CD4-positive, alpha-beta memory T cell (primary cell): ENCODE results near the gene RBM17. TPM values are rescaled to one million over a fixed set of nuclear protein-coding genes. Genes with fewer than 3 reads are reported as not detected.

Source experiments
- CTCF ChIA-PET: fragments of 350-600 bp; sonication (Branson Sonifier 250); formaldehyde crosslinking; loops from one replicate; lab custom pipeline; 2021; ENCODE audit warnings: inconsistent platforms; ENCODE audit not compliant: partially characterized antibody; lab: Charles Lee
- POLR2A ChIA-PET: fragments of 350-600 bp; sonication (Branson Sonifier 250); formaldehyde crosslinking; loops from one replicate; lab custom pipeline; 2021; ENCODE audit not compliant: partially characterized antibody; lab: Charles Lee
- DNase-seq, 5 donors: peaks; one replicate each; pipeline versions ENCODE4 v3.0.0 to v3.0.0-alpha.2; 2020 to 2022; ENCODE audit warnings: mixed read lengths in 1 of 5
- H3K27ac ChIP-seq: one replicate; pipeline ENCODE4 v1.7.0; 2013; ENCODE audit warnings: low read depth, low read length
- H3K27me3 ChIP-seq: 2 replicates; pipeline ENCODE4 v1.7.0; 2013; ENCODE audit warnings: mild to moderate bottlenecking, low read length, moderate library complexity; ENCODE audit not compliant: insufficient read depth
- H3K36me3 ChIP-seq: 2 replicates; pipeline ENCODE4 v1.7.0; 2013; ENCODE audit warnings: mild to moderate bottlenecking, low read length, moderate library complexity; ENCODE audit not compliant: insufficient read depth
- H3K4me1 ChIP-seq: 2 replicates; pipeline ENCODE4 v1.7.0; 2013; ENCODE audit warnings: mild to moderate bottlenecking, low read length, moderate library complexity; ENCODE audit not compliant: insufficient read depth
- H3K4me3 ChIP-seq, 2 donors: one replicate each; pipeline ENCODE4 v1.7.0; 2013; ENCODE audit warnings: low read length in 2 of 2, mild to moderate bottlenecking in 1 of 2
- H3K9me3 ChIP-seq, 2 donors: one replicate each; pipeline ENCODE4 v1.7.0; 2013; ENCODE audit warnings: low read length in 2 of 2, control low read depth in 1 of 2; ENCODE audit not compliant: control insufficient read depth in 1 of 2
- H3K27ac Mint-ChIP-seq, 7 donors: one replicate each; pipeline ENCODE4 v1.8.0; 2020 to 2021; ENCODE audit warnings: mixed read lengths in 7 of 7, mild to moderate bottlenecking in 6 of 7, inconsistent platforms in 3 of 7, moderate library complexity in 3 of 7
- H3K27me3 Mint-ChIP-seq, 2 donors: one replicate each; pipeline ENCODE4 v1.8.0; 2020 to 2021; ENCODE audit warnings: mixed read lengths in 2 of 2
- H3K36me3 Mint-ChIP-seq, 2 donors: one replicate each; pipeline ENCODE4 v1.8.0; 2020 to 2021; ENCODE audit warnings: mixed read lengths in 2 of 2, inconsistent platforms in 1 of 2, mild to moderate bottlenecking in 1 of 2
- H3K4me1 Mint-ChIP-seq, 4 donors: one replicate each; pipeline ENCODE4 v1.8.0; 2020 to 2021; ENCODE audit warnings: mixed read lengths in 4 of 4, mild to moderate bottlenecking in 1 of 4
- H3K4me3 Mint-ChIP-seq, 8 donors: one replicate each; pipeline ENCODE4 v1.8.0; 2020 to 2021; ENCODE audit warnings: mixed read lengths in 8 of 8, mild to moderate bottlenecking in 7 of 8, moderate library complexity in 6 of 8, inconsistent platforms in 3 of 8
- H3K9me3 Mint-ChIP-seq, 8 donors: one replicate each; pipeline ENCODE4 v1.8.0; 2020 to 2021; ENCODE audit warnings: mixed read lengths in 8 of 8, mild to moderate bottlenecking in 5 of 8, inconsistent platforms in 3 of 8, moderate library complexity in 1 of 8
- intact Hi-C: fragments of 100-400 bp; cut with micrococcal nuclease; formaldehyde crosslinking; loops from one replicate; pipeline ENCODE4 v1.15.1; 2023
- polyA plus RNA-seq, 2 donors: library from polyadenylated mRNA; unstranded; fragments of 300-500 nt; fragmentation: Illumina TruSeq; gene quantifications; one replicate each; pipeline ENCODE4 v1.2.3, GENCODE V29; 2021
- total RNA-seq, 2 experiments: library from RNA; stranded (reverse); gene quantifications; one replicate each; pipeline ENCODE4 v1.2.3, GENCODE V29; 2021

The RBM17 gene
- total and polyA plus RNA-seq, 4 experiments from 2014 or later = 46.3 to 125 (median 110) TPM

- H3K27me3 ChIP-seq = no peaks in the 10 kb centered on the region
- intact Hi-C loops = no loop called here
- peak in 1 of 5 donors; percentile 35 for DNase-seq
- H3K36me3 ChIP-seq = no peaks in the 10 kb centered on the region
- no peak overlapping the region for H3K27ac ChIP-seq
- no peaks in the 10 kb centered on the region for H3K36me3 Mint-ChIP-seq
- no peaks in the 10 kb centered on the region for H3K9me3 ChIP-seq
- peak overlapping the region; percentile 71 to 89 (median 83) for H3K27ac Mint-ChIP-seq
- H3K27me3 Mint-ChIP-seq = no peaks in the 10 kb centered on the region
- H3K9me3 Mint-ChIP-seq = peaks cover 0 to 3% (median 0%) of the 10 kb centered on the region in 8 donors
- H3K4me1 Mint-ChIP-seq = peaks cover 51 to 78% (median 55%) of the 10 kb centered on the region in 4 donors
- peak overlapping the region; percentile 9 to 79 (median 67) for H3K4me3 Mint-ChIP-seq
- peaks cover 56% of the 10 kb centered on the region for H3K4me1 ChIP-seq
- CTCF ChIA-PET = interaction anchor here (0.8 to 7.5 kb wide), 7 partner anchors 9 to 58 kb away, joined by 3 to 53 read pairs (median 6); no protein-coding TSS in a partner anchor
- H3K4me3 ChIP-seq = no peak overlapping the region
- POLR2A ChIA-PET = interaction anchor here (2.7 to 4.8 kb wide), 2 partner anchors 15 to 20 kb away, joined by 20 to 23 read pairs; no protein-coding TSS in a partner anchor
These were observed 16.5 kb upstream of the RBM17 start for GRCh38 chr10:6072215-6072934.

- Mint-ChIP-seq H3K9me3 (peaks cover 0 to 3% (median 0%) of the 10 kb centered on the region in 8 donors), H3K27ac (peak overlapping the region in 4 of 7 donors; percentile 34 to 87 (median 75)), H3K4me3 (peak overlapping the region in 3 of 8 donors; percentile 17 to 77 (median 41)), H3K36me3 (no peaks in the 10 kb centered on the region), H3K27me3 (no peaks in the 10 kb centered on the region), H3K4me1 (peaks cover 32 to 56% (median 34%) of the 10 kb centered on the region in 4 donors)
- ChIA-PET CTCF (interaction anchor here (0.5 to 4.0 kb wide), 7 partner anchors 9 to 61 kb away, joined by 3 to 34 read pairs (median 4); no protein-coding TSS in a partner anchor), POLR2A (interaction anchor here (1.3 to 4.8 kb wide), 4 partner anchors 12 to 22 kb away, joined by 3 to 23 read pairs (median 12); partner anchors contain the start of gene IL2RA)
- Histone ChIP-seq H3K36me3 (no peaks in the 10 kb centered on the region), H3K4me3 (no peak overlapping the region), H3K9me3 (no peaks in the 10 kb centered on the region), H3K4me1 (peaks cover 33% of the 10 kb centered on the region), H3K27me3 (no peaks in the 10 kb centered on the region), H3K27ac (no peak overlapping the region)
- DNase-seq = no peak
- intact Hi-C loops = no loop called here
These were observed 14.1 kb upstream of the RBM17 start for GRCh38 chr10:6074489-6075301.

GRCh38 chr10:6077071-6077675, 11.7 kb upstream of the RBM17 start:
- H3K36me3 Mint-ChIP-seq = no peaks in the 10 kb centered on the region
- Histone ChIP-seq H3K27ac (no peak overlapping the region), H3K36me3 (no peaks in the 10 kb centered on the region), H3K4me3 (no peak overlapping the region), H3K27me3 (no peaks in the 10 kb centered on the region), H3K4me1 (peaks cover 8% of the 10 kb centered on the region), H3K9me3 (no peaks in the 10 kb centered on the region)
- ChIA-PET CTCF (interaction anchor here (0.6 to 4.0 kb wide), 4 partner anchors 9 to 64 kb away, joined by 3 to 34 read pairs (median 4); no protein-coding TSS in a partner anchor), POLR2A (no interaction called here)
- H3K9me3 Mint-ChIP-seq = peaks cover 0 to 3% (median 0%) of the 10 kb centered on the region in 8 donors
- H3K27ac Mint-ChIP-seq = no peak overlapping the region
- H3K27me3 Mint-ChIP-seq = no peaks in the 10 kb centered on the region
- intact Hi-C loops = no loop called here
- no peak for DNase-seq
- no peak overlapping the region for H3K4me3 Mint-ChIP-seq
- peaks cover 17 to 45% (median 21%) of the 10 kb centered on the region in 4 donors for H3K4me1 Mint-ChIP-seq

- ChIA-PET CTCF (interaction anchor here (1.1 kb wide), 1 partner anchor 66 kb away, joined by 3 read pairs; no protein-coding TSS in a partner anchor), POLR2A (interaction anchor here (0.7 to 1.4 kb wide), 2 partner anchors 11 to 13 kb away, joined by 3 read pairs; no protein-coding TSS in a partner anchor)
- Histone ChIP-seq H3K27me3 (no peaks in the 10 kb centered on the region), H3K4me1 (peaks cover 17% of the 10 kb centered on the region), H3K36me3 (no peaks in the 10 kb centered on the region), H3K27ac (no peak overlapping the region), H3K9me3 (no peaks in the 10 kb centered on the region), H3K4me3 (no peak overlapping the region)
- H3K36me3 Mint-ChIP-seq = no peaks in the 10 kb centered on the region
- DNase-seq = no peak
- no peak overlapping the region for H3K4me3 Mint-ChIP-seq
- H3K4me1 Mint-ChIP-seq = peaks cover 28 to 46% (median 30%) of the 10 kb centered on the region in 4 donors
- H3K27ac Mint-ChIP-seq = no peak overlapping the region
- no peaks in the 10 kb centered on the region for H3K27me3 Mint-ChIP-seq
- intact Hi-C loops = no loop called here
- H3K9me3 Mint-ChIP-seq = peaks cover 0 to 3% (median 0%) of the 10 kb centered on the region in 8 donors
These were observed 9.8 kb upstream of the RBM17 start for GRCh38 chr10:6079044-6079443.

- Histone ChIP-seq H3K4me1 (peaks cover 21% of the 10 kb centered on the region), H3K9me3 (no peaks in the 10 kb centered on the region), H3K27ac (no peak overlapping the region), H3K4me3 (no peak overlapping the region), H3K36me3 (no peaks in the 10 kb centered on the region), H3K27me3 (no peaks in the 10 kb centered on the region)
- Mint-ChIP-seq H3K4me1 (peaks cover 20 to 36% (median 26%) of the 10 kb centered on the region in 4 donors), H3K27me3 (no peaks in the 10 kb centered on the region), H3K36me3 (no peaks in the 10 kb centered on the region), H3K9me3 (no peaks in the 10 kb centered on the region), H3K4me3 (no peak overlapping the region), H3K27ac (peak overlapping the region in 1 of 7 donors; percentile 72)
- no peak for DNase-seq
- POLR2A ChIA-PET = interaction anchor here (0.8 kb wide), 1 partner anchor 11 kb away, joined by 3 read pairs; no protein-coding TSS in a partner anchor
- CTCF ChIA-PET = interaction anchor here (0.7 to 1.8 kb wide), 3 partner anchors 10 to 19 kb away, joined by 3 to 7 read pairs (median 4); no protein-coding TSS in a partner anchor
- intact Hi-C loops = loop anchor here (10.0 kb wide), 2 partner anchors 266 to 386 kb away; partner anchors contain the start of gene GDI2
These were observed 8.3 kb upstream of the RBM17 start for GRCh38 chr10:6080417-6080973.
